GM10266 (cell line): ENCODE data around the gene NCEH1.

Experiments
- DNase-seq: peaks from one replicate; pipeline ENCODE4 v3.0.0; 2012; ENCODE audit errors: extremely low spot score
- TF ChIP-seq, protein P1 (sequence below): IDR thresholded peaks from 2 replicates; pipeline ENCODE4 v1.5.1; 2012; ENCODE audit warnings: mild to moderate bottlenecking, low read depth; ENCODE audit not compliant: control insufficient read depth, insufficient read depth; ENCODE audit errors: missing control alignments

Gene NCEH1

DNA sequence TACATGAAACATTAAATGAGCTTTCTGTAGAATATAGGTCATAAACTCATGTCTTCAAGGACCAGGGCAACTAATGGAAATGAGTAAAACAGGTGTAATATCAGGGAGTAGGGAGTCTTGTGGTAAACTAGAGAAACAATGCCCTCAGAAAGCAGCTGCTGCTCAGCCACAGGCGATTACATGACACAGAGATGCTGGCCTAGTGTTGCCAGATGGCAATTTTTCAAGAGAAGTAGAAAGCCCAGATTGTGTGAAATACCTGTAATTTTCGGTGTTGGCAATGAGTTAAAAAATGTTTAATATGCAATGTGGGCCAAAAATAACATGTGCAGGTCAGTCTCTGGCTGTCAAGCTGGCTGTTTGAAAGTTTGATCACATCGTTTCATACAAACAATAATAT lies 23.4 kb downstream of the NCEH1 start:
- TF ChIP-seq, protein P1, sequence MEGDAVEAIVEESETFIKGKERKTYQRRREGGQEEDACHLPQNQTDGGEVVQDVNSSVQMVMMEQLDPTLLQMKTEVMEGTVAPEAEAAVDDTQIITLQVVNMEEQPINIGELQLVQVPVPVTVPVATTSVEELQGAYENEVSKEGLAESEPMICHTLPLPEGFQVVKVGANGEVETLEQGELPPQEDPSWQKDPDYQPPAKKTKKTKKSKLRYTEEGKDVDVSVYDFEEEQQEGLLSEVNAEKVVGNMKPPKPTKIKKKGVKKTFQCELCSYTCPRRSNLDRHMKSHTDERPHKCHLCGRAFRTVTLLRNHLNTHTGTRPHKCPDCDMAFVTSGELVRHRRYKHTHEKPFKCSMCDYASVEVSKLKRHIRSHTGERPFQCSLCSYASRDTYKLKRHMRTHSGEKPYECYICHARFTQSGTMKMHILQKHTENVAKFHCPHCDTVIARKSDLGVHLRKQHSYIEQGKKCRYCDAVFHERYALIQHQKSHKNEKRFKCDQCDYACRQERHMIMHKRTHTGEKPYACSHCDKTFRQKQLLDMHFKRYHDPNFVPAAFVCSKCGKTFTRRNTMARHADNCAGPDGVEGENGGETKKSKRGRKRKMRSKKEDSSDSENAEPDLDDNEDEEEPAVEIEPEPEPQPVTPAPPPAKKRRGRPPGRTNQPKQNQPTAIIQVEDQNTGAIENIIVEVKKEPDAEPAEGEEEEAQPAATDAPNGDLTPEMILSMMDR, result no peak
- DNase-seq, result no peak

GRCh38 chr3:172685331-172686214 lies 25.3 kb downstream of the NCEH1 start:
- DNase-seq, result no peak
- TF ChIP-seq, protein P1, result no peak

- no peak for DNase-seq
- TF ChIP-seq, protein P1, result no peak
Observed at GRCh38 chr3:172680684-172681083, 30.2 kb downstream of the NCEH1 start.

DNA sequence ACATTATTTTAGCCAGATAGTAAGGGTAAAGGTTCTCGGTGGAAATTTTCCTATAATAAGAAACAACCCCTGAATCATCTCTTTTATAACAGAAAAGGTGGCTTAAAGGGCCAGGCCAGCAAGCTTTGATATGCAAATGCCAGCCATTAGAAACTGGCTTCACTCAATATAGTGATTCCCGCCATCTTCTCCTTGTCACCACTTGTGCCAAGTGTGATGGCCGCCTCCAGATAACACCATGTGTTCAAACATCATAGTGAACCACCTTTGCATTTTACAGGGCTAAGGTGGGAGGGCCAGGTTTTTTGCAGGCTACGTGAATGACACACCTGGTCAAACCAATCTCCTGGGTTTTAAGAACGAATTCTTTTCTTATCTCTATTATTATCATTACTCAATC lies 31.3 kb downstream of the NCEH1 start:
- DNase-seq, result no peak
- TF ChIP-seq, protein P1, result no peak

DNA sequence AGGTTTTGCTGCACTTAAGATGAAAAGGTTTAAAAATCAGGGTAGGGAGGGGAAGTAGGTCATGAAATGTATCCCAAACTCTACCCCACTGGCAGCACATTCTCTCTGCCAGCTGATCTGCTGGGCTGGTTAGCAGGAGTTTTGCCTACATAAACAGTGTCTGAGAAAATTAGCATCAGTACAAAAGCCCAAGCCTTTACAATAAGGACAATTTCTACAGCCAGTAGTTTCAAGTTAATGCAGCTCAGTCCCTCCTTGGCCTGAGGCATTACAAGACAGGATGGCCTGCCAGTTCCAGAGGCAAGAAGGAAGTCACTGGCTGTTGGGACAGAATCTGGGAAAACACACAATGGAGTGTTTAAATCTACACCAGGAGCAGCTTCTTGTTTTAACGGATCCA lies 32.8 kb downstream of the NCEH1 start:
- TF ChIP-seq, protein P1, result no peak
- no peak for DNase-seq

GRCh38 chr3:172676196-172676922 lies 34.5 kb downstream of the NCEH1 start:
- TF ChIP-seq, protein P1, result no peak
- no peak for DNase-seq
